ENCODE data around the gene USP4.

The USP4 gene, protein sequence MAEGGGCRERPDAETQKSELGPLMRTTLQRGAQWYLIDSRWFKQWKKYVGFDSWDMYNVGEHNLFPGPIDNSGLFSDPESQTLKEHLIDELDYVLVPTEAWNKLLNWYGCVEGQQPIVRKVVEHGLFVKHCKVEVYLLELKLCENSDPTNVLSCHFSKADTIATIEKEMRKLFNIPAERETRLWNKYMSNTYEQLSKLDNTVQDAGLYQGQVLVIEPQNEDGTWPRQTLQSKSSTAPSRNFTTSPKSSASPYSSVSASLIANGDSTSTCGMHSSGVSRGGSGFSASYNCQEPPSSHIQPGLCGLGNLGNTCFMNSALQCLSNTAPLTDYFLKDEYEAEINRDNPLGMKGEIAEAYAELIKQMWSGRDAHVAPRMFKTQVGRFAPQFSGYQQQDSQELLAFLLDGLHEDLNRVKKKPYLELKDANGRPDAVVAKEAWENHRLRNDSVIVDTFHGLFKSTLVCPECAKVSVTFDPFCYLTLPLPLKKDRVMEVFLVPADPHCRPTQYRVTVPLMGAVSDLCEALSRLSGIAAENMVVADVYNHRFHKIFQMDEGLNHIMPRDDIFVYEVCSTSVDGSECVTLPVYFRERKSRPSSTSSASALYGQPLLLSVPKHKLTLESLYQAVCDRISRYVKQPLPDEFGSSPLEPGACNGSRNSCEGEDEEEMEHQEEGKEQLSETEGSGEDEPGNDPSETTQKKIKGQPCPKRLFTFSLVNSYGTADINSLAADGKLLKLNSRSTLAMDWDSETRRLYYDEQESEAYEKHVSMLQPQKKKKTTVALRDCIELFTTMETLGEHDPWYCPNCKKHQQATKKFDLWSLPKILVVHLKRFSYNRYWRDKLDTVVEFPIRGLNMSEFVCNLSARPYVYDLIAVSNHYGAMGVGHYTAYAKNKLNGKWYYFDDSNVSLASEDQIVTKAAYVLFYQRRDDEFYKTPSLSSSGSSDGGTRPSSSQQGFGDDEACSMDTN

DNA sequence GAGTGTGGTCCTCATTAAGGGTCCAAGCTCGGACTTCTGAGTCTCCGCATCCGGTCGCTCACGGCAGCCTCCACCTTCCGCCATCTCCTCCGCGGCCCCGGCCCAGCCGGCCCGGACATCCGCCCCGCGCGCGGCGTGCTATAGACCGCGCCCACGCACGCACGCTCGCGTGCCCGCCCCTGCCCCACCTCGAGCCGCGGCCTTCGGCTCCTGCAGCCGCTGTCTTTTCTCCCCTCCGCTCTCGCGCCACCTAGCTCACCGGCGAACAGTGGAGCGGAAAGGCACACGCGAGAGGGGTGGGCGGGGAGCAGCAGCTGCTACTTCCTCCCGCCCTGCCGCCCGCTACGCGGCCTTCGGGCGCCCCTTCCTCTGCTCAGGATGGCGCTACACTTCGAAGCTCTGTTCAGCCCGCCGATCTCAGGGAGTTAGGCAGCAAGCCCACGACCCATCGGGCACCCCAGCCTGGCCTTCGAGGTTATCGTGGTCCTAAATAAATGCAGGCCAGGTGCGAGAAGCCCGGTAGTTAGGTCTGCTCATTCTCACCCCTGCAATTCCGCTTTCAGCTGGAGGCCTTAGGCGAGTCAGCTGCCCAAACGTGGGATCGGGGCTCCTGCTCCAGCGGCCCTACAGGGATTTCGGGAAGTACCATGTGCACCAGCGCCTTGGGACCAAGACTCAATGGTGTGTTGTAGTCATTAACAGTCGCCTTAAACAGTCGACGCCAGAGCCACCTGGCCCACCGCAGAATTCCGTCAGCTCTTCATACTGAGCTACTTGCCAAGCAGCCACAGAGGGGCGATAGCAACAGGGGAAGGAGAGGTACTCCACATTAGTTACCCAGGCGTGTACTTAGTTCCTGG, at the start of gene USP4:
Gene USP4, minus strand, starts transcription at position 113 of the 860 bp plus-strand sequence. Its CDS starts 29 bp downstream, at position 84.
- DNase-seq, result peak; percentile 93

GRCh38 chr3:49389297-49389696, 49.4 kb upstream of the USP4 start:
- DNase-seq, result no peak

DNA sequence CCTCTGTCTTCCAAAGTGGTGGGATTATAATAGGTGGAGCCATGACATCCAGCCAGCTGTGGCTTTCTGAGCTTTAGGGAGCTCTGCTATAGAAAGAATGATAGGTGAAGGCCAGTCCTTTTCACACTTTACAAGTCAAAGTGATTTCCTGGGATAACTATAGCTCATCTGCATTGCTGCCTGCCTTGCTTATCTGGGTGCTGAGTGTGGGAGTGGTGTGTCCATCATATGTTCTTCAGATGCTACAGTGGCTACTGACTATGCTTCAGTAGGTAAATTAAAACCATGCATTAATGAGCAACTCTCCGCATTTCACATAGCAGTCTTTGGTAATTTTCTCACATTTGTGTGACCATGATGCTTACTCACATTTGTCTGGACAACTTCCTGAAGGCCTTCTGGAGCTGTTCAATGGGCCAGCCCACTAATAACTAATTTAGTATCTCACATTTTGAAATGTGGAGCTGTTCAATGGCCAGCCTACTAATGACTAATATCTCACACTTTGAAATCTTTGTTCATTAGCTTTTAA, 48.5 kb upstream of the USP4 start:
- no peak for DNase-seq

DNA sequence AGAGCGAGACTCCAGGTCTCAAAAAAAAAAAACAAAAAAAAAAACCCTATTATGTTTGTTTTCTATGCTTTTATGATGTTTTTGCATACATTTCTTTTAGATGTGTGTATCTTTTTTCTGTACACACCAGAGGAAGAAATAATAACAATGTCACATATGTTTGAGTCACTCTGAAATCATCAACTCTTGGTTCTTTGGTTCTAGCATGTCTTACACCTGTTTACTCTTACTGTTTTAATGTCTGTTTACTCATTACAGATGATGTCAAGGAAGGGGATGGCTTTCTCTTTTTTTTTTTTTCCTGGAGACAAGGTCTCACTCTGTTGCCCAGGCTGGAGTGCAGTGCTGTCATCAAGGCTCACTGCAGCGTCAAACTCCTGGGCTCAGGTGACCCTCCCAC, 47.9 kb upstream of the USP4 start:
- DNase-seq, result no peak

DNA sequence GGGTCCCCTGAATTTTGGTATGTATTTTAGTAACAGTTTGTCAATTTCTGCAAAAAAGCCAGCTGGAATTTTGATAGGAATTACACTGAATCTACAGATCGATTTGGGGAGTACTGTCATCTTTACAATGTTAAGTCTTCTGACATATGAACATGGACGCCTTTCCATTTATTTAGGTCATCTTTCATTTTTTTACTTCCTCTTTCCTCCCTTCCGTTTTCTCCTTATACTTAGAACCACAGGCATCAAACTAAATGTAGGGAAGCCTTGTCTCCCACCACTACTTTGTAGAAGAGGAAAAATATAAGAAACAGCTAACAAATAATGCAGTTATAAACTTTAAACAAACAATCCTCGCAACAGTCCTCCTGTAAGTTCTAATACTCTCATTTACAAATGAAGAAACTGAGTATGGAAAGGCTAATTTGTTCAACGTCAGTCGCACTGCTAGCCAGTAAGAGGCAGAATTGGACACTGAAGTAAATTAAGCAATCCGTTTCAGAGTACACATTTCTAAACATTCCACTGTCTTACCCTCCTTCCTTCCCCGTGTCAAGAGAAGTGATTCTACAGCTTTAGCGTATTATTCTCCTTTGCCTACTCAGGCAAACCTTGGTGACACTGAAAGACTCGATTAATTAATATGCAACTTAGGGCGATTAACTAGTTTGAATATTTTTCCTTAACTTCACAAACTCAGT, 46.4 kb upstream of the USP4 start:
- DNase-seq, result no peak

- no peak for DNase-seq
These were observed 45.8 kb upstream of the USP4 start for GRCh38 chr3:49385617-49386016.

- no peak for DNase-seq
These were observed 43.5 kb upstream of the USP4 start for GRCh38 chr3:49383387-49383786.

- DNase-seq, result no peak
These were observed 38.5 kb upstream of the USP4 start for GRCh38 chr3:49378249-49378895.

DNA sequence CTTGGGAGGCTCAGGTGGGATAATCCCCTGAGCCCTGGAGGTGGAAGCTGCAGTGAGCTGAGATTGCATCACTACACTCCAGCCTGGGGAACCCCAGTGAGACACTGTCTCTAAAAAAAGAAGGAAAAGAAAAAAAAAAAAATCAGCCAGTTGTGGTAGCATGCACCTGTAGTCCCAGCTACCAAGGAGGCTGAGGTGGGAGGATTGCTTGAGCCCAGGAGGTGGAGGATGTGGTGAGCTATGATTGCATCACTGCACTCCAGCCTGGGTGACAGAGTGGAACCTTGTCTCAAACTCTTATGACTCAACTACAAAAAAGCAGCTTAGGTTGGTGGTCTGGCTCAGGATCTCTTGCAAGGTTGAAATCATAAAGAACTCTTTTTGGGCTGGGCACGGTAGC, 37.6 kb upstream of the USP4 start:
- peak; percentile 35 to 55 for DNase-seq

DNA sequence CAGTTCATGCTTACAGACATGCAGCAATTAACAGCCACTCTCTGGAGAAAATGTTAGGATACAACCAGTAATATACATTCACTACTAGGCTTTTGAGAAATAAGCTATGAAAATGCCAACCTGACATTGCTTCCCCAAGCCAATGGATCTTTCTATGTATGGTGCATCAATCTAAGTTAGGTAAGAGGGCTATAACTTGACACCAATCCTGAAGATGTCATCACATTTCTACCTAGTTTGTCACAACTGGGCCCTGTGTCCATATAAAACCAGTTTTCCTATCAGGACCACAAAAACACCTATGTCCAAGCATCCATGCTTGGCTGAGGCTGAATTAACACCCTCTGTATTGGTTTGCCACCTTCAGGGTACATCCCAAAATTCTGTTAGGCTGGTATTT, 32.1 kb upstream of the USP4 start:
- DNase-seq, result no peak

GRCh38 chr3:49370585-49371290, 30.9 kb upstream of the USP4 start:
- DNase-seq, result no peak

GRCh38 chr3:49362561-49362960, 22.7 kb upstream of the USP4 start:
- no peak for DNase-seq

GRCh38 chr3:49359623-49360022, 19.8 kb upstream of the USP4 start:
- no peak for DNase-seq

- DNase-seq, result peak in 1 of 2 donors; percentile 22
These were observed 19.0 kb upstream of the USP4 start for GRCh38 chr3:49358884-49359225.

- DNase-seq, result peak; percentile 85 to 86
These were observed 18.5 kb upstream of the USP4 start, which contains the start of gene GPX1 for GRCh38 chr3:49358217-49358883. Gene GPX1 (minus strand): TSS chr3:49358353. CDS start chr3:49358278, 75 bp downstream.

DNA sequence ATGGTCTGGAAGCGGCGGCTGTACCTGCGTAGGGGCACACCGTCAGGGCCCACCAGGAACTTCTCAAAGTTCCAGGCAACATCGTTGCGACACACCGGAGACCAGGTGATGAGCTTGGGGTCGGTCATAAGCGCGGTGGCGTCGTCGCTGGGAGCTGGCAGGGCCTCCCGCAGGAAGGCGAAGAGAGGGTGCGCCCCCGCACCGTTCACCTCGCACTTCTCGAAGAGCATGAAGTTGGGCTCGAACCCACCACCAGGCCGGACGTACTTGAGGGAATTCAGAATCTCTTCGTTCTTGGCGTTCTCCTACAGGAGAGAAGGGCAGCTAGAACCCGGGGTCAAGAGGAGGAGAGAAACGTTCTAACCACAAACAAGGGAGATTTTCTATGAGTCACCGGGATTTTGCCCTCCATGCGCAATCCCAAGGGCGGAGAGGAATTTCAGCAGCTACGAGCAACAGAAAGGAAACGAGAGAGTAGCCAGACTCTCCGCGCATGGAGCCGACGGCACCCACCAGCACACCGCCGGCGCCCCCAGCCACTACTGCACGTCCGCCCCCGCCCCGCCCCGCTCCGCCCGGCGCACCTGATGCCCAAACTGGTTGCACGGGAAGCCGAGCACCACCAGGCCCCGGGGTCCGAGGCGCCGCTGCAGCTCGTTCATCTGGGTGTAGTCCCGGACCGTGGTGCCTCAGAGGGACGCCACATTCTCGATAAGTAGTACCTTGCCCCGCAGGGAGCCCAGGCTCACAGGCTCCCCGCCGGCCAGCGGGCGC, 17.8 kb upstream of the USP4 start:
- peak; percentile 44 for DNase-seq

- peak in 1 of 2 donors; percentile 34 for DNase-seq
These were observed 17.2 kb upstream of the USP4 start for GRCh38 chr3:49357095-49357442.

GRCh38 chr3:49352890-49353421, 13.1 kb upstream of the USP4 start:
- DNase-seq, result no peak

GRCh38 chr3:49352281-49352680, 12.4 kb upstream of the USP4 start:
- peak in 1 of 2 donors; percentile 29 for DNase-seq

Data from CD4-positive, alpha-beta T cell treated with Interleukin-4 for 1 hour (primary cell).